H9 (cell line): ENCODE results near the gene CSMD2. TPM values are rescaled to one million over a fixed set of nuclear protein-coding genes. Genes with fewer than 3 reads are reported as not detected.

ENCODE experiments used
- DNase-seq: peaks from one replicate; pipeline ENCODE4 v3.0.0-alpha.2; 2017
- H2AFZ ChIP-seq: one replicate; pipeline ENCODE4 v1.6.1; 2013; ENCODE audit warnings: mild to moderate bottlenecking, low read length, control low read depth, moderate library complexity
- H2AK5ac ChIP-seq: 2 replicates; pipeline ENCODE4 v1.6.1; 2013; ENCODE audit warnings: low read length, control low read depth, mixed read lengths; ENCODE audit not compliant: insufficient read length
- H2BK120ac ChIP-seq: one replicate; pipeline ENCODE4 v1.6.1; 2013; ENCODE audit warnings: low read depth, mild to moderate bottlenecking, low read length, control low read depth, inconsistent platforms; ENCODE audit not compliant: poor library complexity, severe bottlenecking
- H2BK12ac ChIP-seq: 2 replicates; pipeline ENCODE4 v1.6.1; 2013; ENCODE audit warnings: low read length, control low read depth, mixed read lengths, low read depth; ENCODE audit not compliant: insufficient read length
- H2BK15ac ChIP-seq: 2 replicates; pipeline ENCODE4 v1.6.1; 2013; ENCODE audit warnings: low read depth, low read length, control low read depth
- H2BK20ac ChIP-seq: one replicate; pipeline ENCODE4 v1.6.1; 2013; ENCODE audit warnings: low read depth, mild to moderate bottlenecking, low read length, control low read depth, inconsistent platforms; ENCODE audit not compliant: poor library complexity, severe bottlenecking
- H2BK5ac ChIP-seq: 2 replicates; pipeline ENCODE4 v1.6.1; 2013; ENCODE audit warnings: low read length, control low read depth, mixed read lengths; ENCODE audit not compliant: insufficient read length
- H3K14ac ChIP-seq: 2 replicates; pipeline ENCODE4 v1.6.1; 2013; ENCODE audit warnings: low read length, control low read depth; ENCODE audit not compliant: insufficient read depth
- H3K18ac ChIP-seq: 2 replicates; pipeline ENCODE4 v1.6.1; 2013; ENCODE audit warnings: low read depth, mild to moderate bottlenecking, mixed read lengths, low read length, control low read depth; ENCODE audit not compliant: insufficient read length
- H3K23ac ChIP-seq: 2 replicates; pipeline ENCODE4 v1.6.1; 2013; ENCODE audit warnings: low read length, control low read depth, mixed read lengths, low read depth; ENCODE audit not compliant: insufficient read length
- H3K23me2 ChIP-seq: 2 replicates; pipeline ENCODE4 v1.6.1; 2013; ENCODE audit warnings: low read depth, mild to moderate bottlenecking, mixed read lengths, low read length, control low read depth; ENCODE audit not compliant: insufficient read length, poor library complexity, severe bottlenecking
- H3K27ac ChIP-seq: 2 replicates; pipeline ENCODE4 v1.5.1; 2013; ENCODE audit warnings: low read length, control low read depth, mixed read lengths, low read depth; ENCODE audit not compliant: insufficient read length
- H3K27me3 ChIP-seq: 2 replicates; pipeline ENCODE4 v1.6.1; 2013; ENCODE audit warnings: low read length, control low read depth, inconsistent platforms; ENCODE audit not compliant: insufficient read depth
- H3K4ac ChIP-seq: 2 replicates; pipeline ENCODE4 v1.6.1; 2013; ENCODE audit warnings: low read depth, mild to moderate bottlenecking, control low read depth, inconsistent platforms, low read length, moderate library complexity
- H3K4me1 ChIP-seq: 2 replicates; pipeline ENCODE4 v1.6.1; 2013; ENCODE audit warnings: low read length, control low read depth, inconsistent platforms; ENCODE audit not compliant: insufficient read depth
- H3K4me2 ChIP-seq: 2 replicates; pipeline ENCODE4 v1.6.1; 2013; ENCODE audit warnings: low read length, control low read depth, mixed read lengths; ENCODE audit not compliant: insufficient read length, insufficient read depth
- H3K56ac ChIP-seq: 2 replicates; pipeline ENCODE4 v1.6.1; 2013; ENCODE audit warnings: low read depth, mild to moderate bottlenecking, mixed read lengths, low read length, control low read depth; ENCODE audit not compliant: insufficient read length
- H3K79me1 ChIP-seq: 2 replicates; pipeline ENCODE4 v1.6.1; 2013; ENCODE audit warnings: low read depth, mild to moderate bottlenecking, moderate library complexity, low read length, control low read depth, inconsistent platforms; ENCODE audit not compliant: insufficient read depth, poor library complexity, severe bottlenecking
- H3K79me2 ChIP-seq: 2 replicates; pipeline ENCODE4 v1.6.1; 2013; ENCODE audit warnings: low read length, control low read depth, inconsistent platforms; ENCODE audit not compliant: insufficient read depth
- H3K9ac ChIP-seq: 2 replicates; pipeline ENCODE4 v1.6.1; 2013; ENCODE audit warnings: low read length, control low read depth, mixed read lengths; ENCODE audit not compliant: insufficient read length; ENCODE audit errors: extremely low read depth
- H3K9me3 ChIP-seq: one replicate; pipeline ENCODE4 v1.6.1; 2013; ENCODE audit warnings: low read depth, low read length, inconsistent platforms; ENCODE audit not compliant: control insufficient read depth
- H3T11ph ChIP-seq: one replicate; pipeline ENCODE4 v1.6.1; 2013; ENCODE audit warnings: mild to moderate bottlenecking, low read length, control low read depth, inconsistent platforms
- H4K20me1 ChIP-seq: one replicate; pipeline ENCODE4 v1.6.1; 2013; ENCODE audit not compliant: control insufficient read depth, insufficient read length, insufficient read depth
- H4K5ac ChIP-seq: 2 replicates; pipeline ENCODE4 v1.6.1; 2013; ENCODE audit warnings: low read depth, mild to moderate bottlenecking, mixed read lengths, low read length, control low read depth; ENCODE audit not compliant: insufficient read length
- H4K8ac ChIP-seq: replicated peaks from 2 replicates; pipeline ENCODE4 v1.6.1; 2013; ENCODE audit warnings: low read length, control low read depth, mixed read lengths, low read depth; ENCODE audit not compliant: insufficient read length
- H4K91ac ChIP-seq: 2 replicates; pipeline ENCODE4 v1.6.1; 2013; ENCODE audit warnings: low read depth, mild to moderate bottlenecking, moderate library complexity, mixed read lengths, low read length, control low read depth; ENCODE audit not compliant: insufficient read length
- H3K27ac Mint-ChIP-seq, 3 experiments: 2 replicates in 2 of 3; 3 replicates in 1 of 3; pipeline ENCODE4 v1.8.0; 2020 to 2021; ENCODE audit warnings: mixed read lengths in 3 of 3, mild to moderate bottlenecking in 1 of 3, moderate library complexity in 1 of 3
- H3K27me3 Mint-ChIP-seq: 2 replicates; pipeline ENCODE4 v1.8.0; 2021; ENCODE audit warnings: low read depth, mild to moderate bottlenecking, moderate library complexity, mixed read lengths
- H3K36me3 Mint-ChIP-seq, 3 experiments: 2 replicates in 2 of 3; 3 replicates in 1 of 3; pipeline ENCODE4 v1.8.0; 2020 to 2021; ENCODE audit warnings: low read depth in 3 of 3, mixed read lengths in 3 of 3; ENCODE audit not compliant: insufficient read depth in 1 of 3
- H3K4me1 Mint-ChIP-seq, 2 experiments: 2 replicates each; pipeline ENCODE4 v1.8.0; 2020; ENCODE audit warnings: mixed read lengths in 2 of 2
- H3K4me3 Mint-ChIP-seq, 2 experiments: 2 replicates in 1 of 2; 3 replicates in 1 of 2; pipeline ENCODE4 v1.8.0; 2020 to 2021; ENCODE audit warnings: mild to moderate bottlenecking in 2 of 2, mixed read lengths in 2 of 2, moderate library complexity in 1 of 2
- H3K9me3 Mint-ChIP-seq, 2 experiments: 2 replicates in 1 of 2; 3 replicates in 1 of 2; pipeline ENCODE4 v1.8.0; 2020; ENCODE audit warnings: mild to moderate bottlenecking in 2 of 2, mixed read lengths in 2 of 2, moderate library complexity in 1 of 2
- WGBS: extraction: QIAGEN DNeasy Blood & Tissue Kit; methylation state at CpG from one replicate; pipeline ENCODE4 v1.1.7; 2013; ENCODE audit warnings: missing lambda C conversion rate, low lambda C conversion rate, mixed read lengths; ENCODE audit not compliant: insufficient read length; ENCODE audit errors: extremely low coverage; 5-methylcytosine and 5-hydroxymethylcytosine counted together
- total RNA-seq: library from RNA; stranded (reverse); gene quantifications from 2 replicates; pipeline ENCODE4 v1.2.1, GENCODE V29; 2021
- TF ChIP-seq, protein P1 (sequence below): fragments of 200-600 bp; sonication (generic); conservative IDR thresholded peaks from 3 replicates; pipeline ENCODE4 v1.8.0; 2021; ENCODE audit warnings: antibody characterized with exemption, mild to moderate bottlenecking

The CSMD2 gene
- total RNA-seq, 1 experiment from 2014 or later = 6.4 TPM

DNA sequence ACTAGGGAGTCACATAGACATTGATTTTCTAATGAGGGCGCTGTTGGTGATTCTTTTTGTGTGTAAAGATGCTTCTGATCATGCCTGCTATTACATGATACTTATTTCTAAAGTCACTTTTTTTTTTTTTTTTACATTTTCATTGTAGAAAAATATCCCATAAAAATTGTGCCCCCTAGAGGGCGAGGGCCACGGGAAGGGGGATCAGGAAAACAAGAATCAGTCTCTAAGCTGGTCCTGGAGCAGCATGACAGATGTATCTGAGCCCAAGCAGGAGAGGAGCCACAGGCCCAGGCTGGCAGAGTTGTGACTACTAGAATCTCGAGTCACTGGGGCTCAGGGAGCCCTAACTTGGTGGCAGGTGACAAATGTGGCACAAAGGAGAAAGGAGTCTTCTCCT is 664.5 kb downstream of the CSMD2 start:
- Histone ChIP-seq H3K9ac (no peak overlapping the region), H4K91ac (no peak overlapping the region), H3K4me1 (no peaks in the 10 kb centered on the region), H2AK5ac (no peak overlapping the region), H2BK12ac (no peak overlapping the region), H3K23ac (no peak overlapping the region), H2BK120ac (no peak overlapping the region), H3K23me2 (no peaks in the 10 kb centered on the region), H4K20me1 (no peaks in the 10 kb centered on the region), H3T11ph (no peak overlapping the region), H2BK20ac (no peak overlapping the region), H2AFZ (no peak overlapping the region), H3K14ac (no peak overlapping the region), H3K9me3 (peaks cover 9% of the 10 kb centered on the region), H3K79me2 (no peaks in the 10 kb centered on the region), H2BK15ac (no peak overlapping the region), H4K8ac (no peak overlapping the region), H3K4me2 (no peak overlapping the region), H3K18ac (no peak overlapping the region), H4K5ac (no peak overlapping the region), H3K27ac (no peak overlapping the region), H2BK5ac (no peak overlapping the region), H3K27me3 (no peaks in the 10 kb centered on the region), H3K79me1 (no peaks in the 10 kb centered on the region), H3K56ac (no peak overlapping the region), H3K4ac (no peak overlapping the region)
- TF ChIP-seq, protein P1, sequence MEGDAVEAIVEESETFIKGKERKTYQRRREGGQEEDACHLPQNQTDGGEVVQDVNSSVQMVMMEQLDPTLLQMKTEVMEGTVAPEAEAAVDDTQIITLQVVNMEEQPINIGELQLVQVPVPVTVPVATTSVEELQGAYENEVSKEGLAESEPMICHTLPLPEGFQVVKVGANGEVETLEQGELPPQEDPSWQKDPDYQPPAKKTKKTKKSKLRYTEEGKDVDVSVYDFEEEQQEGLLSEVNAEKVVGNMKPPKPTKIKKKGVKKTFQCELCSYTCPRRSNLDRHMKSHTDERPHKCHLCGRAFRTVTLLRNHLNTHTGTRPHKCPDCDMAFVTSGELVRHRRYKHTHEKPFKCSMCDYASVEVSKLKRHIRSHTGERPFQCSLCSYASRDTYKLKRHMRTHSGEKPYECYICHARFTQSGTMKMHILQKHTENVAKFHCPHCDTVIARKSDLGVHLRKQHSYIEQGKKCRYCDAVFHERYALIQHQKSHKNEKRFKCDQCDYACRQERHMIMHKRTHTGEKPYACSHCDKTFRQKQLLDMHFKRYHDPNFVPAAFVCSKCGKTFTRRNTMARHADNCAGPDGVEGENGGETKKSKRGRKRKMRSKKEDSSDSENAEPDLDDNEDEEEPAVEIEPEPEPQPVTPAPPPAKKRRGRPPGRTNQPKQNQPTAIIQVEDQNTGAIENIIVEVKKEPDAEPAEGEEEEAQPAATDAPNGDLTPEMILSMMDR = peak; percentile 67
- Mint-ChIP-seq H3K27me3 (no peaks in the 10 kb centered on the region; the same call in none of the 2 replicates), H3K4me3 (no peak overlapping the region), H3K36me3 (peaks cover 10 to 27% (median 24%) of the 10 kb centered on the region in 3 experiments; a peak in 6 of 7 replicates), H3K4me1 (peaks cover 10% of the 10 kb centered on the region in 2 experiments), H3K27ac (no peak overlapping the region), H3K9me3 (peaks cover 11 to 24% of the 10 kb centered on the region in 2 experiments)
- WGBS = no CpG with 5 or more reads among the region's 4 CpGs
- DNase-seq = no peak
